HG02970 (cell line): ENCODE data around the gene SERTAD3.
"Not testable (repeated sequence)": the region's sequence is repeated elsewhere in the genome, so short reads cannot be mapped to it uniquely, and the experiment has no call there.

Experiments used
- ATAC-seq: cut with Tn5 transposase; IDR thresholded peaks from one replicate; pipeline ENCODE4 v1.9.1; 2021; ENCODE audit warnings: mild to moderate bottlenecking, moderate library complexity, moderate number of reproducible peaks; ENCODE audit not compliant: unreplicated experiment, low FRiP score

Gene SERTAD3

GRCh38 chr19:40412866-40413265 is 31.3 kb downstream of the SERTAD3 start:
- ATAC-seq: no peak

DNA sequence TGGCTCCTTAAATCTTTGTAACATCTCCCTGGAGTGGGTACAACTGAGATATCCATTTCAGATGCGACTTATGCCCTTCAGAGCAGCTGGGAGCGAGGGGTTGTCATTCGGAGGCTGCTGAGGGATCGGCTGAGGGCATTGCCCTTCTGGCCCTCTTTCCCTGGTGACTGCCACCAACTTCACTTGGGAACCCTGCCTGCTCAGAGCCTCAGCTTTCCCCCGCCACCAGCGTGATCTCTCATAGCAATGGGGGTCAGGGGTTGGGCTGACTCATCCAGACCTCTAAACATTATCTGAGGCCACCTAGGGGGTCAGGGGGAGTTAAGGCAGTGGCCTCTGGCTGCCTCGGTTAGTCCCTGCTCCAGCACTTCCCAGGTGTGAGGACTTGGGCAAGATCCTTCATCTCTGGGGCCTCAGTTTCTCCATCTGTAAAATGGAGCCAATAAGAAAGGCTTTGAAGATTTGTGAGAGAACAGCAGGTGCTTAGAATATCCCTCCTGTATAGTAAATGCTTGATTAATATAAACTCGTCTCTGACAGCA is 32.1 kb downstream of the SERTAD3 start:
- ATAC-seq: no peak

DNA sequence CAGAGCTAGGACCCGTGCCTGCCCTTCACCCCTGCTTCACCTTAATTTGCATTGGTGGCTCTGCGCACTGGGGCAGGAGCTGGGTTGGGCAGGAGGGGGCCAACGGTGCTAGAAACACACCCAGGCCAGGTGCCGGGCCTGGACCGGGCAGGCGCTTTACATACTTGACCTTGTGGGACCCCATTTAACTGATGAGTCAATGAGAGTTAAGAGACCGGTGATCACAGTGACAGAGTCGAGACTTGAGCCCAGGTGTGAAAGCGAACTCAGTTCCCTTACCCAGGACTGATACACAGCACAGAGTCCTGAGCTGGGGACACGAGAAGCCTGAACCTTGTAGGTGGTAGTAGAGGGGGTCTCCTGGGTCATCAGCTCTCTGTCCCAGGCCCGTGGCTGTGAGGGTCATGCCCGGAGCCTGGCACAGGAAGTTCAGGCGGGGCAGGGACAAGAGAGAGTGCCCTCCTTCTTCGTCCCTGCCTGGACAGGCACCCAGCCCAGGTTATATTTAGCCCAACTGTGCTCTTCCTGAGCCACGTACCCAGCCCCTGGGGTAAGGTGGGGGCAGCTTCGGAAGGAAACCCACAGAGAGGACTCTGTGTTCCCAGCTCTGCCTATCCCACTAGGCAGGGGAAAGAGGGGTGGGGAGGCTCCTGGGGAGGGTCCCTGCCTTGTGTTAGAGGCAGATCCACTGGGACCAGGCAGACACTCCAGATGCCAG is 32.9 kb downstream of the SERTAD3 start:
- ATAC-seq: no peak

- ATAC-seq: no peak
Observed at GRCh38 chr19:40410030-40410389, 34.1 kb downstream of the SERTAD3 start.

DNA sequence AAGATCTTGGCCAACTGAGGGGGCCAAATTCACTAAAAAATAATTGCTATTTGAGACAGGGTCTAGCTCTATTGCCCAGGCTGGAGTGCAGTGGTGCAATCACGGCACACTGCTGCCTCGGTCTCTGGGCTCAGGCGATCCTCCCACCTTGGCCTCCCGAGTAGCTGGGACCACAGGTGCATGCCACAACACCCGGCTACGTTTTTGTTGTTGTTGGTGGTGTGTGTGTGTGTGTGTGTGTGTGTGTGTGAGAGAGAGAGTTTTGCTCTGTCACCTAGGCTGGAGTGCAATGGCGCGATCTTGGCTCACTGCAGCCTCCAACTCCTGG is 35.6 kb downstream of the SERTAD3 start:
- ATAC-seq: not testable (repeated sequence)

DNA sequence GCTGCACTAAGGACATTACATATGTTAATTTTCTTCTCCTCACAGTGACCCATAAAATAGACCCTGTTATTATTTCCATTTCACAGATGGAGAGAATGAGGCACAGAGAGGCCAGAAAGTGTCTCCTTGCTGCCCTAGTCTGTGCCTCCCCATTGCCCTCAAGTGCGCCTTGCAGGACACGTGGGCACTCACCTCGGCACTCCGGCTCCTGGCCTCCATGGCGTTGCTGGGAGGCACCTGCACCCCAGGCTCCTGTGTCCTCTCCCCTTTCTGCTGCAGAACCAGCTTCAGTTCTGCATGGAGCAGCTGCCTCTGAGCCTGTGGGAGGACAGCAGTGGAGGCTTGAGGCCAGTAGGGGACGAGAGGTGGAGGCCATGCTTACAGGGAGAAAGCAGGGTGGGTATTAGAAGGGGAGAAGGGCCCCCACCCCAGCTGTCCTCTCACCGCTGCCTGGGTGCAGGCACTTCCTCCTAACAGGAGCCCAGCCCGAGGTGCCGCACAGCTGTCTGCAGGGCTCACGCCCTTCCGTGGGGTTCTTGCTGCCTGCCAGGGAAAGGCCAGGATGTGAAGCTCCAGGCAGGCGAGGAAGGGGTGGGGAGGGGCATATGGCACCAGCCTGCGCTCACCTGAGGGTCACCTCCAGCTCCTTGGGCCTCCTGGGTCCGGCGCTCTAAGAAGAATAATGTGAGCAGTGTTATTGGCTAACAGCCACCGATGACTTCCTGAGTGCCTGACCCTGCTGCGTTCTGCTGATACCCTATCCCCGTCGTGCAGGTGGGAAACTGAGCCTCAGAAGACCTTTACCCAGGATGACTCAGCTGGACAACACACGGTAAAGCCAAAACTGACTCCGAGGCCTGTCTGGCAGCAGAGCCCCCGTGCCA is 36.2 kb downstream of the SERTAD3 start:
- no peak for ATAC-seq

- peak; percentile 52 for ATAC-seq
Observed at GRCh38 chr19:40403262-40403984, 40.7 kb downstream of the SERTAD3 start.

DNA sequence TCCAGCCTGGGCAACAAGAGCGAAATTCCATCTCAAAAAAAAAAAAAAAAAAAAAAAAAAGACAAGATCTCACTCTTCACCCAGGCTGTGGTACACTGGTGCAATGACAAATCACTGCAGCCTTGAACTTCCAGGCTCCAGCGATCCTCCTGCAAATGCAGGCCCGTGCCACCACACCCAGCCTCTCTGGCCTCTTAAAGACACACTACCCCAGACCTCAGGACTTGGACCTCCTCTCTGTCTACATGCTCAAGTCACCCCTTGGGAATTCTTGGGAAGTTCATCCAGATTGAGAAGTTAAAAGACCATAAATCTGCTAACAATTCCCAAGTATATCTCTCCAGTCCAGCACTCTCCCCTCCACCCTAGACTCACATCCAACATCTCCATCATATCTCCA is 43.6 kb downstream of the SERTAD3 start:
- ATAC-seq: no peak

DNA sequence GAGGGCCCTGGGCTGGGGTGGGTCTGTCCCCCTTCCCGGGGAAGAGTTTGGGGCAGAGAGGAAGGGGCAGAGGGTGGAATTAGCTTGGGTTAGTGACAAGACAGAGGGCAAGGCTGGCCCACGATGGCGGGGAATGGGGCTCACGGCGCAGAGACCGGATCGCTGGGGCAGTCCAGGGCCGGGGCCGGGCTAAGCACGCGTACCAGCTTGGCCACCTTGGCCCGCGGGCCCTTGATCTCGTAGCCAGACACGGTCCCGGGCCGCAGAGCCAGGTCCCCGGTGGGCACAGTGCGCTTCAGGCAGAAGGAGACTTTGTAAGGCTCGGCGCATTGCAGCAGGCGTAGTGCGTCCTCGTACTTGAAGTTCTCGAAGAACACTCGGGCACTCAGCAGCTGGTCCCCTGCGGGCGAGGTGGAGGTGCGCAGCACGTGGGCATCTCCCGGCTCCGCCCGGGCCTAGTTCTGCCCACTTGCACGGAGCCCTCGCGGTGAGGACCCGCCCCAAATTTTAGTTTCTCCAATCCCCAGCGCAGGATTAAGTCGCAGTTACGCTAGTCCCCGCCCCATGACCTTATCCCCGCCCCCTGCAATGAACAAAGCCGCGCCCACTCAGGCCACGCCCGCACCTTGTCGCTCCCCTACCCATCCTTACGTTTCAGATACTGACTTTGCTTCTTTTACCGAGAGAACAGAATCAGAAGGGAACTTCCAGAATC is 45.6 kb downstream of the SERTAD3 start:
- ATAC-seq: no peak

DNA sequence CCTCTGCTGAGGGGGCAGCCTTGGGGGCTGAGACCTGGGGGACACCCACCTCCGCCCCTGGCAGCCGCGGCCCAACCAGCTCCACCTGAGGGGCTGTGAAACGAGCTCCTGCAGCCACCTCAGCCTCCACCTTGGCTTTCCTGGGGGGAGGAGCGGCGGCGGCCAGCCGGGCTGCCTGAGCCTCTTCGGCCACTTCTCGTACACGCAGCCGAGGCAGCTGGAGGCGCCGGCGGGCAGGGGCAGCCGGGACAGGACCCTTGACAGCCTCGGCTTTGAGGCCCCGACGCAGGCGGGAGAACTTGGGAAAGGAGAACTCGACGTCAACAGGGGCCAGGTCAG is 46.6 kb downstream of the SERTAD3 start:
- ATAC-seq: no peak

DNA sequence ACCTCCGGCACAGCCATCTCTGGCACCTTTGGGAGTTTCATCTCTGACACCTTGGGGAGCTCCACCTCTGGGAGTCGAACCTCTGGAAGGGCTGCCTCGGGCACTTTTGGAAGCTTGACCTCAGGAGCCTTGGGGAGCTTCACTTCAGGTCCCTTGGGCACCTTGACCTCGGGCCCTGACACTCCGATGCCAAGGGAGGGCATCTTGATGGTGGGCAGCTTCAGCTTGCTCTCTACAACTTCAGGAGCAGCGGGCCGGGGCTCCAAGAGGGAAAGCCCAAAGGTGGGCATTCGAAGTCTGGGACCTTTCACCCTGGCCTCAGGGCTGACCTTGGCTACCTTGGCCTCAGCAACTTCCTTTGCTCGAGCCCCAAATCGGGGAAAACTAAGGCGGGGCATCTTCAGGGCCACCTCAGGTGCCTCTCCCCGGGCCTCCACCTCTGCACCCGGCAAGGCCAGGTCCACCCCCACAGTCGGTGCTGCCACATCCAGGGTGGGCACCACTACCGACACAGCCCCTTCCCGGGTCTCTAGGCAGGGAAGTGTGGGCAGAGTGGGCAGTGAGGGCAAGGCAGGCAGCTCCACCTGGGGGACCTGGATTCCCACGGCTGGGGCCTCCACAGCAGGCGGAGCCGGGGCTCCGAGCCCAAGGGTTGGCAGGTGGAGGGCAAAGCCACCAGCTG is 47.1 kb downstream of the SERTAD3 start:
- no peak for ATAC-seq

DNA sequence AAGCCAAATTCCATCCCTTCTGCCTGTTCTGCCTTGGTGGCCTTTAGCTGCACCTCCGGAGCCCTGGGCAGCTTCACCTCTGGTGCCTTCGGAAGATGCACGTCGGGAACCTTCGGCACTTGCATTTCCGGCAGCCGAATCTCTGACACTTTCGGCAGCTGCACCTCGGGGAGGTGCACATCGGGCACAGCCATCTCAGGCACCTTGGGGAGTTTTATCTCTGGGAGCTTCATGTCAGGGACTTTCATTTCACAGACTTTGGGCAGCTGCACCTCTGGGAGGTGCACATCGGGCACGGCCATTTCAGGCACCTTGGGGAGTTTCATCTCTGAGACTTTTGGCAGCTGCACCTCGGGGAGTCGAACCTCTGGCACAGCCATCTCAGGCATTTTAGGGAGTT is 48.2 kb downstream of the SERTAD3 start:
- no peak for ATAC-seq

DNA sequence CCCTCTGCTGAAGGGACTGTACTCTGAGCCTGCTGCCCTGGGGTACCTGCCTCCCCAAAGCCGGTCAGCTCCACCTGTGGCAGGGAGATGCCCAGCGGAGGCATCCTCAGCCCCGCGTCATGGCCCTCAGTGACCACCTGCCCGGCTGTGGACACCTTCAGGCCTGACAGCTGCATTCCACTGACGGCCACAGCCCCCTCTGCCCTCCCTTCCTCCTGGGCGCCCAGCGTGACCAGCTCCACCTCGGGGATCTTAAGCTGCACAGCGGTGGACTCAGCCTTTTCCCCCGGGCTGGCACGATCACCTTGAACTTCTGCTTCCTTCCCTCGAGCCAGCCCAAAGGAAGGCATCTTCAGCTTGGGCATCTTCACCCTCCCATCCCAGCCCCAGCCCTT is 49.3 kb downstream of the SERTAD3 start:
- no peak for ATAC-seq

GRCh38 chr19:40393894-40394815 is 50.0 kb downstream of the SERTAD3 start:
- no peak for ATAC-seq

GRCh38 chr19:40392894-40393517 is 51.1 kb downstream of the SERTAD3 start:
- ATAC-seq: no peak

- ATAC-seq: no peak
Observed at GRCh38 chr19:40392123-40392522, 52.0 kb downstream of the SERTAD3 start.
